HCT116 (cell line): Measurements from ENCODE around the gene RNF208. TPM values are rescaled to one million over a fixed set of nuclear protein-coding genes. Genes with fewer than 3 reads are reported as not detected.

Experiments
- ATAC-seq: fragments of 200-7000 bp; cut with Tn5 transposase; 2 replicates; pipeline ENCODE4 v1.9.1; 2020; ENCODE audit warnings: mild to moderate bottlenecking, moderate library complexity
- BruUV-seq: library from RNA; stranded (reverse); fragments of 400-500 nt; replicated peaks from 2 replicates; lab custom pipeline; 2021; lab: Mats Ljungman, UMichigan
- CTCF ChIA-PET: fragments of 300-600 bp; sonication (Branson Sonifier 250); formaldehyde crosslinking; loops from one replicate; lab custom pipeline; 2021; ENCODE audit warnings: antibody characterized with exemption; lab: Charles Lee
- POLR2A ChIA-PET: fragments of 300-600, 350-600 bp; sonication (Branson Sonifier 250); formaldehyde crosslinking; loops from one replicate; lab custom pipeline; 2021; ENCODE audit warnings: antibody characterized with exemption; lab: Charles Lee
- RAD21 ChIA-PET, 2 experiments: fragments of 300-600 bp; sonication (Branson Sonifier 250); formaldehyde crosslinking; loops; one replicate each; lab custom pipeline; 2023; ENCODE audit warnings: low total read pairs in 2 of 2; ENCODE audit not compliant: uncharacterized antibody in 2 of 2, unreplicated experiment in 2 of 2, low non-redundant PET in 1 of 2; lab: Charles Lee
- DNase-seq: peaks from one replicate; pipeline ENCODE4 v3.0.0-alpha.2; 2010; ENCODE audit warnings: low read depth, low spot score
- H2AFZ ChIP-seq: fragments of 200-600 bp; shearing (Covaris generic), sonication (generic); 2 replicates; pipeline ENCODE4 v1.6.1; 2017; ENCODE audit warnings: low read depth, mixed run types, mixed read lengths, antibody characterized with exemption, low read length; ENCODE audit not compliant: poor library complexity, severe bottlenecking
- H3K27ac ChIP-seq: 2 replicates; pipeline ENCODE4 v1.5.1; 2012; ENCODE audit warnings: low read depth, low read length
- H3K27me3 ChIP-seq: fragments of 200-600 bp; sonication (generic); 2 replicates; pipeline ENCODE4 v1.6.1; 2016; ENCODE audit warnings: mixed run types, low read length, mixed read lengths; ENCODE audit not compliant: insufficient read depth
- H3K36me3 ChIP-seq, 2 experiments: fragments of 200-500 bp in 1 of 2; fragments of 200-600 bp in 1 of 2; sonication (Bioruptor generic) in 1 of 2; sonication (generic) in 1 of 2; 2 replicates each; pipeline versions ENCODE4 v1.5.1 to v1.6.1; 2014 to 2016; ENCODE audit warnings: low read length in 2 of 2, inconsistent platforms in 1 of 2, mixed read lengths in 1 of 2, mixed run types in 1 of 2; ENCODE audit not compliant: insufficient read depth in 2 of 2, control insufficient read depth in 1 of 2
- H3K4me1 ChIP-seq, 2 experiments: fragments of 200-600 bp in 1 of 2; sonication (generic) in 1 of 2; 2 replicates each; pipeline versions ENCODE4 v1.5.1 to v1.6.1; 2012 to 2017; ENCODE audit warnings: low read length in 2 of 2, inconsistent platforms in 1 of 2, mild to moderate bottlenecking in 1 of 2, mixed read lengths in 1 of 2, mixed run types in 1 of 2, moderate library complexity in 1 of 2; ENCODE audit not compliant: insufficient read depth in 2 of 2, control insufficient read depth in 1 of 2
- H3K4me2 ChIP-seq: fragments of 200-600 bp; sonication (generic); 2 replicates; pipeline ENCODE4 v1.6.1; 2017; ENCODE audit warnings: mixed run types, low read length, mixed read lengths
- H3K4me3 ChIP-seq, 2 experiments: fragments of 200-600 bp in 1 of 2; sonication (generic) in 1 of 2; replicated peaks in 1 of 2; 2 replicates each; pipeline ENCODE4 v1.5.1; 2011 to 2016; ENCODE audit warnings: low read length in 2 of 2, control low read depth in 1 of 2, low read depth in 1 of 2, mild to moderate bottlenecking in 1 of 2, mixed read lengths in 1 of 2, mixed run types in 1 of 2
- H3K79me2 ChIP-seq: fragments of 200-600 bp; sonication (generic); 2 replicates; pipeline ENCODE4 v1.6.1; 2017; ENCODE audit warnings: mild to moderate bottlenecking, mixed run types, low read length, moderate library complexity, mixed read lengths; ENCODE audit not compliant: insufficient read depth
- H3K9ac ChIP-seq: fragments of 200-600 bp; sonication (generic); 2 replicates; pipeline ENCODE4 v1.6.1; 2016; ENCODE audit warnings: low read length, mixed read lengths
- H3K9me2 ChIP-seq: fragments of 200-600 bp; sonication (generic), shearing (Covaris generic); 2 replicates; pipeline ENCODE4 v1.6.1; 2017; ENCODE audit warnings: mixed run types, mild to moderate bottlenecking, moderate library complexity; ENCODE audit not compliant: insufficient read depth
- H3K9me3 ChIP-seq, 2 experiments: fragments of 200-500 bp in 1 of 2; fragments of 200-600 bp in 1 of 2; sonication (Bioruptor generic) in 1 of 2; sonication (generic) in 1 of 2; 2 replicates each; pipeline ENCODE4 v1.6.1; 2014 to 2017; ENCODE audit warnings: low read length in 2 of 2, mixed read lengths in 2 of 2, inconsistent platforms in 1 of 2, low read depth in 1 of 2, mild to moderate bottlenecking in 1 of 2, mixed run types in 1 of 2, moderate library complexity in 1 of 2; ENCODE audit not compliant: control insufficient read depth in 1 of 2, insufficient read depth in 1 of 2
- H4K20me1 ChIP-seq: fragments of 200-600 bp; sonication (generic), shearing (Covaris generic); 2 replicates; pipeline ENCODE4 v1.6.1; 2017; ENCODE audit warnings: mixed run types, mild to moderate bottlenecking, moderate library complexity; ENCODE audit not compliant: insufficient read depth
- CBX3 ChIP-seq: IDR thresholded peaks from 2 replicates; pipeline ENCODE4 v1.6.1; 2012; ENCODE audit warnings: low read depth
- ELF1 ChIP-seq: IDR thresholded peaks from 2 replicates; pipeline ENCODE4 v1.6.1; 2012; ENCODE audit warnings: low read depth, borderline replicate concordance
- EZH2 ChIP-seq: fragments of 200-600 bp; sonication (generic); IDR thresholded peaks from 2 replicates; pipeline ENCODE4 v1.6.1; 2017; ENCODE audit warnings: antibody characterized with exemption, mixed run types
- EZH2phosphoT487 ChIP-seq: fragments of 200-600 bp; IDR thresholded peaks from 2 replicates; pipeline ENCODE4 v1.6.1; 2018; ENCODE audit warnings: antibody characterized with exemption, borderline replicate concordance
- JUND ChIP-seq: IDR thresholded peaks from 2 replicates; pipeline ENCODE4 v1.6.1; 2012
- POLR2AphosphoS5 ChIP-seq: IDR thresholded peaks from 2 replicates; pipeline ENCODE4 v1.6.1; 2011; ENCODE audit warnings: mild to moderate bottlenecking, low read depth, low read length, moderate library complexity
- RAD21 ChIP-seq: IDR thresholded peaks from 2 replicates; pipeline ENCODE4 v1.6.1; 2012; ENCODE audit warnings: low read depth, mild to moderate bottlenecking
- SIN3A ChIP-seq: IDR thresholded peaks from 2 replicates; pipeline ENCODE4 v1.6.1; 2012; ENCODE audit warnings: low read depth
- SP1 ChIP-seq: IDR thresholded peaks from 2 replicates; pipeline ENCODE4 v1.6.1; 2012; ENCODE audit warnings: low read depth
- SRF ChIP-seq: IDR thresholded peaks from 2 replicates; pipeline ENCODE4 v1.6.1; 2012; ENCODE audit warnings: low read depth
- TCF7L2 ChIP-seq: IDR thresholded peaks from 2 replicates; pipeline ENCODE4 v1.7.0; 2011; ENCODE audit warnings: borderline replicate concordance, inconsistent platforms; ENCODE audit not compliant: insufficient read depth, insufficient read length; ENCODE audit errors: extremely low read depth
- YY1 ChIP-seq: IDR thresholded peaks from 2 replicates; pipeline ENCODE4 v1.6.1; 2011; ENCODE audit warnings: low read length, low read depth, moderate library complexity, mild to moderate bottlenecking; ENCODE audit not compliant: insufficient replicate concordance; ENCODE audit errors: extremely low read depth
- ZFX ChIP-seq: fragments of 450-650 bp; IDR thresholded peaks from 2 replicates; pipeline ENCODE4 v1.6.1; 2017
- ZNF274 ChIP-seq: fragments of 200-500 bp; sonication (Bioruptor generic); IDR thresholded peaks from 2 replicates; pipeline ENCODE4 v1.6.1; 2014; ENCODE audit warnings: mild to moderate bottlenecking, low read depth, low read length, inconsistent platforms
- intact Hi-C: fragments of 100-400 bp; cut with micrococcal nuclease; formaldehyde crosslinking; loops from 2 replicates; pipeline ENCODE4 v1.10.0; 2022
- total RNA-seq: library from RNA; stranded (reverse); gene quantifications from one replicate; pipeline ENCODE4 v1.2.1, GENCODE V29; 2021; ENCODE audit not compliant: unreplicated experiment
- TF ChIP-seq, protein P1 (sequence below), 3 experiments: fragments of 200-600 bp in 1 of 3; sonication (generic) in 1 of 3; IDR thresholded peaks in 2 of 3; conservative IDR thresholded peaks in 1 of 3; 2 replicates each; pipeline ENCODE4 v1.5.1; 2012 to 2017; ENCODE audit warnings: low read depth in 2 of 3, low read length in 2 of 3, antibody characterized with exemption in 1 of 3, borderline replicate concordance in 1 of 3, control low read depth in 1 of 3, mild to moderate bottlenecking in 1 of 3, mixed read lengths in 1 of 3, mixed run types in 1 of 3, moderate library complexity in 1 of 3; ENCODE audit not compliant: insufficient read depth in 1 of 3
- TF ChIP-seq, protein P2 (sequence below): IDR thresholded peaks from 2 replicates; pipeline ENCODE4 v1.6.1; 2012
- TF ChIP-seq, protein P3 (sequence below): IDR thresholded peaks from 2 replicates; pipeline ENCODE4 v1.6.1; 2012

Gene RNF208
- total RNA-seq, 1 experiment from 2014 or later = 26.1 TPM

DNA sequence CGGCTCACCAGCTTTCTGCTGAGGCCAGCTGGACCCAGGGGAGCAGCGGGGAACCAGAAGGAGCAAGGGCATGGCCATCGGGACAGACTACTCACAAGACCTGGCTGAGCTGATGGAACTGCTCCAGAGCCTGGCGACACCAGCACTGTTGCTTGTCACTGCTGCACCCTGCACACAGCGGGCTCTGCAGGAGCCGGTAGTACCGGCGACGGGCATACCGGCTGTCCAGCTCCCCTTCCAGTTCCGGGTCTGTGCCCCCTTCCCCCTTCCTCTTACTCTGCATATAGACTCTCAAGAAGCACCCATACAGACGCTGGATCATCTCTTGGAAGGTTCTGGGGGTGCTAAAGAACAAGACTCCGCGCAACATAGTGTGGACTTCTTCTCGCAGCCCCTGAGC is 34.7 kb downstream of the RNF208 start (continued):
- TF ChIP-seq EZH2 = no peak
- TF ChIP-seq, protein P1, sequence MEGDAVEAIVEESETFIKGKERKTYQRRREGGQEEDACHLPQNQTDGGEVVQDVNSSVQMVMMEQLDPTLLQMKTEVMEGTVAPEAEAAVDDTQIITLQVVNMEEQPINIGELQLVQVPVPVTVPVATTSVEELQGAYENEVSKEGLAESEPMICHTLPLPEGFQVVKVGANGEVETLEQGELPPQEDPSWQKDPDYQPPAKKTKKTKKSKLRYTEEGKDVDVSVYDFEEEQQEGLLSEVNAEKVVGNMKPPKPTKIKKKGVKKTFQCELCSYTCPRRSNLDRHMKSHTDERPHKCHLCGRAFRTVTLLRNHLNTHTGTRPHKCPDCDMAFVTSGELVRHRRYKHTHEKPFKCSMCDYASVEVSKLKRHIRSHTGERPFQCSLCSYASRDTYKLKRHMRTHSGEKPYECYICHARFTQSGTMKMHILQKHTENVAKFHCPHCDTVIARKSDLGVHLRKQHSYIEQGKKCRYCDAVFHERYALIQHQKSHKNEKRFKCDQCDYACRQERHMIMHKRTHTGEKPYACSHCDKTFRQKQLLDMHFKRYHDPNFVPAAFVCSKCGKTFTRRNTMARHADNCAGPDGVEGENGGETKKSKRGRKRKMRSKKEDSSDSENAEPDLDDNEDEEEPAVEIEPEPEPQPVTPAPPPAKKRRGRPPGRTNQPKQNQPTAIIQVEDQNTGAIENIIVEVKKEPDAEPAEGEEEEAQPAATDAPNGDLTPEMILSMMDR (IDR thresholded peaks at IDR 0.05 in 2 of 3, conservative IDR thresholded peaks at IDR 0.05 in 1 of 3; ENCODE audit: borderline replicate concordance in 1 of 3, insufficient read depth in 1 of 3, low read depth in 2 of 3, low read length in 2 of 3) = no peak
- TF ChIP-seq, protein P2, sequence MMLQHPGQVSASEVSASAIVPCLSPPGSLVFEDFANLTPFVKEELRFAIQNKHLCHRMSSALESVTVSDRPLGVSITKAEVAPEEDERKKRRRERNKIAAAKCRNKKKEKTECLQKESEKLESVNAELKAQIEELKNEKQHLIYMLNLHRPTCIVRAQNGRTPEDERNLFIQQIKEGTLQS = no peak
- no peak for TF ChIP-seq ELF1
- TF ChIP-seq SP1 = no peak
- TF ChIP-seq JUND = no peak
- TF ChIP-seq SIN3A = no peak

DNA sequence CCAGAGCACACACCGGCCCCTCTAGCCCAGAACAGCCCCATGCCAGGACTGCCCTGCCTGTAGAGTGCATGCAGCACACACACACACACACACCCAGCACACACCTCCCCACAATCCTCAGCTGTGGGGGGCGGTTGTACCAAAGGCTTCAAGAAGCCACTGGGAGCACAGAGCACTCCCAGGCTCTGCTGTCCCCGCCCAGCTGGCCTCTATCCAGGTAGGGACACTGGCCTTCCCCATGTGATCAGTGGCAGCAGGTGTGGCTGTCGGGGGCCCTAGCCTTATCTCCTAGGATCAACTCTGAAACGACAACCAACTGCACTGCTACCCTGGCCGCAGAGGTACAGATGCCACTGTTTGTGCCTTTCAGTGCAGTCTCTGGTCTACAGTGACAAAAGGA is 35.7 kb downstream of the RNF208 start:
- Histone ChIP-seq H3K9me2 (no peaks in the 10 kb centered on the region), H3K4me3 (no peak overlapping the region), H3K9ac (no peak overlapping the region), H3K36me3 (peaks cover 0 to 23% of the 10 kb centered on the region in 2 experiments; a peak in 1 of 4 replicates), H3K9me3 (no peaks in the 10 kb centered on the region), H3K4me2 (no peak overlapping the region), H3K27ac (no peak overlapping the region), H2AFZ (no peak overlapping the region), H3K4me1 (peaks cover 16 to 33% of the 10 kb centered on the region in 2 experiments)
- ChIA-PET CTCF (no interaction called here), POLR2A (no interaction called here), RAD21 (no interaction called here)
- BruUV-seq = no TSS peak
- DNase-seq (no peak), ATAC-seq (no peak)
- intact Hi-C loops = loop anchor here (5.0 kb wide), 1 partner anchor 41 kb away; the partner anchor contains the start of genes CYSRT1 and RNF224
- TF ChIP-seq ZNF274 (no peak), EZH2phosphoT487 (no peak), TCF7L2 (no peak), CBX3 (no peak), ELF1 (no peak), ZFX (no peak), YY1 (no peak), SRF (no peak), POLR2AphosphoS5 (no peak), RAD21 (no peak)
- TF ChIP-seq, protein P1 (IDR thresholded peaks at IDR 0.05 in 2 of 3, conservative IDR thresholded peaks at IDR 0.05 in 1 of 3; ENCODE audit: borderline replicate concordance in 1 of 3, insufficient read depth in 1 of 3, low read depth in 2 of 3, low read length in 2 of 3) = no peak
- TF ChIP-seq, protein P3, sequence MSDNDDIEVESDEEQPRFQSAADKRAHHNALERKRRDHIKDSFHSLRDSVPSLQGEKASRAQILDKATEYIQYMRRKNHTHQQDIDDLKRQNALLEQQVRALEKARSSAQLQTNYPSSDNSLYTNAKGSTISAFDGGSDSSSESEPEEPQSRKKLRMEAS = no peak
- TF ChIP-seq, all 23 proteins: peak for 0
- Histone ChIP-seq H3K27me3 (no peaks in the 10 kb centered on the region), H3K79me2 (peaks cover 52% of the 10 kb centered on the region), H4K20me1 (no peaks in the 10 kb centered on the region)
